GM12878 (cell line): ENCODE data around the gene MCM3AP. TPM values are rescaled to one million over a fixed set of nuclear protein-coding genes. Genes with fewer than 3 reads are reported as not detected.

ENCODE experiments used
- ATAC-seq: fragments of 200-7000 bp; cut with Tn5 transposase; 3 replicates; pipeline ENCODE4 v1.9.1; 2020; ENCODE audit warnings: mild to moderate bottlenecking, moderate library complexity
- BruUV-seq: library from RNA; stranded (reverse); fragments of 400-500 nt; replicated peaks from 2 replicates; lab custom pipeline; 2021; lab: Mats Ljungman, UMichigan
- CTCF ChIA-PET: fragments of 300-600 bp; sonication (Branson Sonifier 250); formaldehyde crosslinking; extraction: SDS; loops from one replicate; lab custom pipeline; 2021; ENCODE audit warnings: inconsistent platforms; lab: Yijun Ruan, JAX
- POLR2A ChIA-PET: fragments of 350-600 bp; formaldehyde crosslinking; extraction: SDS; loops from one replicate; lab custom pipeline; 2021; ENCODE audit warnings: inconsistent platforms; lab: Charles Lee
- RAD21 ChIA-PET: fragments of 300-600 bp; sonication (Branson Sonifier 250); formaldehyde crosslinking; loops from one replicate; lab custom pipeline; 2023; ENCODE audit warnings: antibody characterized with exemption; ENCODE audit not compliant: unreplicated experiment; lab: Charles Lee
- SMC1A ChIA-PET: fragments of 300-600 bp; sonication (Branson Sonifier 250); formaldehyde crosslinking; loops from one replicate; lab custom pipeline; 2023; ENCODE audit not compliant: unreplicated experiment, uncharacterized antibody; lab: Charles Lee
- DNase-seq: peaks from one replicate; pipeline ENCODE4 v3.0.0-alpha.2; 2011; ENCODE audit warnings: low read depth, low spot score
- FAIRE-seq: peaks from 3 replicates; lab custom pipeline; 2011; peaks lifted over from hg19 to GRCh38; lab: Jason Lieb, UNC
- H2AFZ ChIP-seq: 2 replicates; pipeline ENCODE4 v1.6.0; 2011; ENCODE audit warnings: low read depth, low read length, control low read depth; ENCODE audit not compliant: control insufficient read depth
- H3K27ac ChIP-seq: 2 replicates; pipeline ENCODE4 v1.5.1; 2011; ENCODE audit warnings: control low read depth; ENCODE audit not compliant: control insufficient read depth, insufficient read depth
- H3K27me3 ChIP-seq, 2 experiments: replicated peaks in 1 of 2; 2 replicates each; pipeline versions ENCODE4 v1.6.0 to v1.6.1; 2011; ENCODE audit warnings: low read length in 1 of 2; ENCODE audit not compliant: control insufficient read depth in 2 of 2, insufficient read depth in 2 of 2
- H3K36me3 ChIP-seq, 2 experiments: 2 replicates each; pipeline ENCODE4 v1.5.1; 2011; ENCODE audit warnings: low read length in 1 of 2; ENCODE audit not compliant: control insufficient read depth in 2 of 2, insufficient read depth in 2 of 2
- H3K4me1 ChIP-seq: 2 replicates; pipeline ENCODE4 v1.6.1; 2011; ENCODE audit warnings: mild to moderate bottlenecking, low read length, moderate library complexity, mixed read lengths; ENCODE audit not compliant: control insufficient read depth, insufficient read depth
- H3K4me2 ChIP-seq: 2 replicates; pipeline ENCODE4 v1.6.0; 2011; ENCODE audit warnings: control low read depth; ENCODE audit not compliant: control insufficient read depth, insufficient read depth
- H3K4me3 ChIP-seq: fragments of 200-600 bp; sonication (generic); 2 replicates; pipeline ENCODE4 v1.5.1; 2016
- H3K79me2 ChIP-seq: 2 replicates; pipeline ENCODE4 v1.6.0; 2011; ENCODE audit warnings: low read length; ENCODE audit not compliant: control insufficient read depth, insufficient read depth
- H3K9ac ChIP-seq: 2 replicates; pipeline ENCODE4 v1.8.0; 2011; ENCODE audit warnings: low read length, control low read depth, mixed read lengths; ENCODE audit not compliant: control insufficient read depth, insufficient read depth
- H3K9me3 ChIP-seq: replicated peaks from 3 replicates; pipeline ENCODE4 v1.5.1; 2011; ENCODE audit warnings: mild to moderate bottlenecking, low read length; ENCODE audit not compliant: control insufficient read depth, insufficient read depth
- H4K20me1 ChIP-seq: 2 replicates; pipeline ENCODE4 v1.6.0; 2011; ENCODE audit not compliant: control insufficient read depth, insufficient read depth
- CBX5 ChIP-seq: sonication (generic); IDR thresholded peaks from 2 replicates; pipeline ENCODE4 v1.6.1; 2016; ENCODE audit warnings: low read depth, moderate library complexity, mild to moderate bottlenecking, inconsistent platforms
- CEBPB ChIP-seq, 2 experiments: fragments of 150-350 bp in 1 of 2; IDR thresholded peaks; 2 replicates each; pipeline ENCODE4 v1.6.1; 2012 to 2014; ENCODE audit warnings: low read depth in 2 of 2, low read length in 2 of 2, borderline replicate concordance in 1 of 2, inconsistent platforms in 1 of 2
- CREM ChIP-seq: IDR thresholded peaks from 2 replicates; pipeline ENCODE4 v1.6.1; 2014; ENCODE audit warnings: antibody characterized with exemption, low read depth
- HCFC1 ChIP-seq: fragments of 150-350 bp; IDR thresholded peaks from 2 replicates; pipeline ENCODE4 v1.6.1; 2014; ENCODE audit warnings: low read length
- LARP7 ChIP-seq: fragments of 450-650 bp; IDR thresholded peaks from 2 replicates; pipeline ENCODE4 v1.6.1; 2017; ENCODE audit warnings: mild to moderate bottlenecking
- MEF2B ChIP-seq: fragments of 450-650 bp; IDR thresholded peaks from 2 replicates; pipeline ENCODE4 v1.6.1; 2018; ENCODE audit warnings: mild to moderate bottlenecking, moderate library complexity; ENCODE audit not compliant: partially characterized antibody, poor library complexity, severe bottlenecking
- NR2F1 ChIP-seq: fragments of 450-650 bp; conservative IDR thresholded peaks from 2 replicates; pipeline ENCODE4 v1.6.1; 2017; ENCODE audit warnings: mild to moderate bottlenecking
- PAX5 ChIP-seq: IDR thresholded peaks from 2 replicates; pipeline ENCODE4 v1.6.1; 2011; ENCODE audit warnings: low read depth, low read length, borderline replicate concordance
- POLR2A ChIP-seq: IDR thresholded peaks from 2 replicates; pipeline ENCODE4 v1.6.1; 2011; ENCODE audit warnings: low read depth, mild to moderate bottlenecking, low read length
- POLR2AphosphoS5 ChIP-seq: IDR thresholded peaks from 2 replicates; pipeline ENCODE4 v1.6.1; 2011; ENCODE audit warnings: mild to moderate bottlenecking, low read length, inconsistent platforms
- RBBP5 ChIP-seq: fragments of 200-600 bp; sonication (generic); conservative IDR thresholded peaks from 2 replicates; pipeline ENCODE4 v1.6.1; 2016
- RELA ChIP-seq: fragments of 450-650 bp; IDR thresholded peaks from 2 replicates; pipeline ENCODE4 v1.8.0; 2014; ENCODE audit warnings: borderline replicate concordance; ENCODE audit not compliant: partially characterized antibody
- RELB ChIP-seq: fragments of 450-650 bp; IDR thresholded peaks from 2 replicates; pipeline ENCODE4 v1.6.1; 2017; ENCODE audit warnings: low read depth, mild to moderate bottlenecking, moderate library complexity
- SREBF1 ChIP-seq: IDR thresholded peaks from 2 replicates; pipeline ENCODE4 v1.6.1; 2012; ENCODE audit warnings: mild to moderate bottlenecking, low read length
- YY1 ChIP-seq: IDR thresholded peaks from 2 replicates; pipeline ENCODE4 v1.6.1; 2011; ENCODE audit warnings: low read depth, mild to moderate bottlenecking, low read length
- ZBTB40 ChIP-seq: fragments of 450-650 bp; IDR thresholded peaks from 2 replicates; pipeline ENCODE4 v1.6.1; 2016; ENCODE audit warnings: mild to moderate bottlenecking, moderate library complexity, borderline replicate concordance
- ZNF207 ChIP-seq: fragments of 450-650 bp; IDR thresholded peaks from 2 replicates; pipeline ENCODE4 v1.6.1; 2014; ENCODE audit warnings: antibody characterized with exemption, mild to moderate bottlenecking, borderline replicate concordance
- WGBS: methylation state at CpG from one replicate; pipeline ENCODE4 v1.1.6; 2016; ENCODE audit warnings: low lambda C conversion rate; ENCODE audit not compliant: insufficient replicate concordance, insufficient coverage; ENCODE audit errors: missing lambda C conversion rate; 5-methylcytosine and 5-hydroxymethylcytosine counted together
- in situ Hi-C: fragments of 300-500 bp; cut with MboI; formaldehyde crosslinking; loops from 9 replicates; pipeline ENCODE4 v1.14.3; 2018; ENCODE audit warnings: mixed read lengths
- intact Hi-C: fragments of 100-400 bp; cut with micrococcal nuclease; formaldehyde crosslinking; loops from one replicate; pipeline ENCODE4 v1.14.2; 2022; ENCODE audit not compliant: unreplicated experiment
- polyA plus RNA-seq, 11 experiments: library from polyadenylated mRNA; depleted of rRNA in 4 of 11; unstranded in 6 of 11; stranded (reverse) in 5 of 11; fragments of >200 nt; fragmentation: Nextera tagmentation in 4 of 11; fragmentation: Illumina TruSeq in 1 of 11; extraction: Ambion mirVana in 4 of 11; extraction: Trizol in 1 of 11; gene quantifications; 1 replicate in 1 of 11; 2 replicates in 10 of 11; pipeline versions ENCODE4 v1.2.1 to v1.2.3, GENCODE V29; 2011 to 2016; ENCODE audit warnings: inconsistent platforms in 2 of 11, missing spikeins in 2 of 11, low read depth in 1 of 11
- total RNA-seq, 4 experiments: library from RNA; depleted of rRNA in 3 of 4; stranded (reverse); fragments of >200 nt in 3 of 4; fragmentation: Illumina TruSeq in 1 of 4; extraction: Trizol in 1 of 4; gene quantifications; 2 replicates each; pipeline versions ENCODE4 v1.2.1 to v1.2.3, GENCODE V29; 2013 to 2021

The MCM3AP gene
- total and polyA plus RNA-seq, 10 of the 15 experiments (the other 5 are each of a cell fraction or from before 2014, with no cell fraction given): 6.1 to 95.7 (median 47.0) TPM

- Histone ChIP-seq H3K4me1 (peaks cover 5% of the 10 kb centered on the region), H3K27me3 (no peaks in the 10 kb centered on the region), H2AFZ (peak overlapping the region; percentile 78), H3K79me2 (peaks cover 57% of the 10 kb centered on the region), H3K9me3 (no peaks in the 10 kb centered on the region), H3K9ac (peak overlapping the region; percentile 96), H3K4me3 (peak overlapping the region; percentile 87), H4K20me1 (no peaks in the 10 kb centered on the region), H3K27ac (peak overlapping the region; percentile 94), H3K36me3 (peaks cover 0 to 3% of the 10 kb centered on the region in 2 experiments; a peak in 2 of 4 replicates), H3K4me2 (peak overlapping the region; percentile 75)
- no peak for ATAC-seq
- CTCF ChIA-PET: interaction anchor here (0.8 to 1.7 kb wide), 2 partner anchors 179 to 315 kb away, joined by 4 to 5 read pairs; no protein-coding TSS in a partner anchor
- RAD21 ChIA-PET: interaction anchor here (0.5 to 1.6 kb wide), 7 partner anchors 12 to 317 kb away, joined by 3 to 8 read pairs (median 3); no protein-coding TSS in a partner anchor
- no peak for FAIRE-seq
- WGBS: under 1% methylated on average over 50 of the region's 50 CpGs
- in situ Hi-C loops (no loop called here), intact Hi-C loops (loop anchor here (1.0 to 5.0 kb wide), 3 partner anchors 36 to 135 kb away; partner anchors contain the start of genes DIP2A and YBEY)
- POLR2A ChIA-PET: interaction anchor here (0.5 to 2.3 kb wide), 6 partner anchors 37 to 143 kb away, joined by 3 to 7 read pairs (median 4); partner anchors contain the start of genes MCM3AP and YBEY
- TF ChIP-seq MEF2B (no peak), NR2F1 (0 out of 2 replicates have a peak, but pooled peaks have one; percentile 1), SREBF1 (no peak), PAX5 (0 out of 2 replicates have a peak, but pooled peaks have one; percentile 6), POLR2AphosphoS5 (0 out of 2 replicates have a peak, but pooled peaks have one; percentile 40), CBX5 (no peak), LARP7 (0 out of 2 replicates have a peak, but pooled peaks have one; percentile 34), CREM (peak; percentile 13; the same call in 1 of the 2 replicates), RELB (no peak), CEBPB (IDR thresholded peaks at IDR 0.05; ENCODE audit: borderline replicate concordance in 1 of 2, low read depth in 2 of 2, low read length in 2 of 2) (no peak), HCFC1 (no peak), YY1 (0 out of 2 replicates have a peak, but pooled peaks have one; percentile 31), RELA (no peak), ZNF207 (no peak), POLR2A (peak; percentile 50), RBBP5 (no peak), ZBTB40 (no peak)
- no peak for DNase-seq
- BruUV-seq: no TSS peak
- SMC1A ChIA-PET: interaction anchor here (0.8 to 1.3 kb wide), 3 partner anchors 38 to 70 kb away, joined by 3 to 4 read pairs (median 4); no protein-coding TSS in a partner anchor
Observed at GRCh38 chr21:46322351-46323226, 37.2 kb upstream of the MCM3AP start.
